Epithelial cell of proximal tubule (primary cell): ENCODE data around the gene ACER2. TPM values are rescaled to one million over a fixed set of nuclear protein-coding genes. Genes with fewer than 3 reads are reported as not detected.

Source experiments
- DNase-seq: peaks from one replicate; pipeline ENCODE4 v3.0.0-alpha.2; 2011; ENCODE audit warnings: low read depth
- H3K4me3 ChIP-seq: 2 replicates; pipeline ENCODE4 v1.5.1; 2011; ENCODE audit warnings: low read depth, mild to moderate bottlenecking, low read length
- CTCF ChIP-seq: conservative IDR thresholded peaks from 2 replicates; pipeline ENCODE4 v1.5.1; 2012; ENCODE audit warnings: low read depth, mild to moderate bottlenecking, low read length
- total RNA-seq: library from RNA; depleted of rRNA; stranded (reverse); fragments of >200 nt; gene quantifications from 2 replicates; pipeline ENCODE4 v1.2.3, GENCODE V29; 2015

ACER2 gene
- total RNA-seq, 1 donor from 2014 or later: 4.1 TPM

GRCh38 chr9:19440376-19440775 is 31.6 kb downstream of the ACER2 start:
- DNase-seq: no peak
- TF ChIP-seq CTCF: no peak
- no peak overlapping the region for H3K4me3 ChIP-seq

GRCh38 chr9:19440823-19441580 is 32.2 kb downstream of the ACER2 start:
- DNase-seq: no peak
- TF ChIP-seq CTCF: no peak
- H3K4me3 ChIP-seq: no peak overlapping the region

- no peak for TF ChIP-seq CTCF
- H3K4me3 ChIP-seq: no peak overlapping the region
These were observed 32.9 kb downstream of the ACER2 start for GRCh38 chr9:19441730-19442129.

GRCh38 chr9:19442240-19442639 is 33.4 kb downstream of the ACER2 start:
- TF ChIP-seq CTCF: no peak

More at GRCh38 chr9:19441730-19442129, 32.9 kb downstream of the ACER2 start:
- DNase-seq: no peak

GRCh38 chr9:19445452-19445851 is 36.6 kb downstream of the ACER2 start:
- no peak for DNase-seq
- TF ChIP-seq CTCF: no peak
- no peak overlapping the region for H3K4me3 ChIP-seq

More at GRCh38 chr9:19442240-19442639, 33.4 kb downstream of the ACER2 start:
- H3K4me3 ChIP-seq: no peak overlapping the region
- DNase-seq: no peak

- no peak overlapping the region for H3K4me3 ChIP-seq
- no peak for TF ChIP-seq CTCF
- DNase-seq: no peak
These were observed 37.6 kb downstream of the ACER2 start for GRCh38 chr9:19446361-19446861.
